Body of pancreas (tissue), 4 donors: ENCODE results near the gene HOXB3. TPM values are rescaled to one million over a fixed set of nuclear protein-coding genes. Genes with fewer than 3 reads are reported as not detected.

Experiments
- ATAC-seq: fragments of 150-250 bp; one replicate; pipeline ENCODE4 v1.9.1; 2016
- DNase-seq, 4 donors: peaks; one replicate each; pipeline ENCODE4 v3.0.0-alpha.2; 2019
- H3K27ac ChIP-seq, 4 donors: fragments of 200-600 bp; sonication (generic); 1 replicate in 3 of 4; 2 replicates in 1 of 4; pipeline versions ENCODE4 v1.5.1 to v1.6.1; 2016 to 2019; ENCODE audit warnings: mild to moderate bottlenecking in 1 of 4, mixed read lengths in 1 of 4, moderate library complexity in 1 of 4
- H3K27me3 ChIP-seq, 2 donors: fragments of 200-600 bp; sonication (generic); one replicate each; pipeline ENCODE4 v1.6.0; 2016; ENCODE audit warnings: mild to moderate bottlenecking in 1 of 2
- H3K36me3 ChIP-seq, 2 donors: fragments of 200-600 bp; sonication (generic); replicated peaks in 1 of 2; 2 replicates each; pipeline ENCODE4 v1.5.1; 2016; ENCODE audit warnings: low read depth in 2 of 2; ENCODE audit not compliant: insufficient read depth in 1 of 2
- H3K4me1 ChIP-seq: fragments of 200-600 bp; sonication (generic); one replicate; pipeline ENCODE4 v1.6.0; 2016
- H3K4me3 ChIP-seq, 2 donors: fragments of 200-600 bp; sonication (generic); 1 replicate in 1 of 2; 2 replicates in 1 of 2; pipeline ENCODE4 v1.5.1; 2016 to 2019
- H3K9me3 ChIP-seq, 3 donors: fragments of 200-600 bp; sonication (generic); 1 replicate in 2 of 3; 2 replicates in 1 of 3; pipeline ENCODE4 v1.5.1; 2016
- CTCF ChIP-seq, 7 experiments: fragments of 450-650 bp in 4 of 7; fragments of 200-600 bp in 3 of 7; sonication (generic) in 3 of 7; IDR thresholded peaks; one replicate each; pipeline ENCODE4 v1.5.1; 2016 to 2019; ENCODE audit warnings: antibody characterized with exemption in 7 of 7
- POLR2A ChIP-seq, 3 donors: fragments of 450-650 bp; IDR thresholded peaks; one replicate each; pipeline ENCODE4 v1.6.1; 2016; ENCODE audit warnings: antibody characterized with exemption in 3 of 3, mild to moderate bottlenecking in 2 of 3
- WGBS, 2 donors: methylation state at CpG; one replicate each; pipeline ENCODE4 v1.1.5; 2017; 5-methylcytosine and 5-hydroxymethylcytosine counted together
- intact Hi-C: fragments of 100-400 bp; cut with DNase I; formaldehyde crosslinking; loops from one replicate; pipeline ENCODE4 v1.15.1; 2023
- total RNA-seq, 2 donors: library from RNA; depleted of rRNA; stranded (reverse); fragments of >200 nt; gene quantifications; one replicate each; pipeline ENCODE4 v1.1.0, GENCODE V29; 2016

HOXB3 gene
- total RNA-seq, 2 donors from 2014 or later: 2.9 TPM; not detected in 1

GRCh38 chr17:48575673-48576478 lies 14.2 kb downstream of the HOXB3 start:
- H3K27me3 ChIP-seq: peaks cover 0 to 43% of the 10 kb centered on the region in 2 donors
- no peak for ATAC-seq
- no peaks in the 10 kb centered on the region for H3K36me3 ChIP-seq
- H3K4me3 ChIP-seq: no peak overlapping the region
- intact Hi-C loops: no loop called here
- peaks cover 9% of the 10 kb centered on the region for H3K4me1 ChIP-seq
- DNase-seq: no peak
- WGBS, 2 donors: 8 to 16% methylated on average over 22 of the region's 22 CpGs
- peak overlapping the region in 3 of 4 donors; percentile 26 to 48 (median 43) for H3K27ac ChIP-seq
- TF ChIP-seq POLR2A (IDR thresholded peaks at IDR 0.05): no peak
- TF ChIP-seq CTCF (IDR thresholded peaks at IDR 0.05): no peak
- no peaks in the 10 kb centered on the region for H3K9me3 ChIP-seq

DNA sequence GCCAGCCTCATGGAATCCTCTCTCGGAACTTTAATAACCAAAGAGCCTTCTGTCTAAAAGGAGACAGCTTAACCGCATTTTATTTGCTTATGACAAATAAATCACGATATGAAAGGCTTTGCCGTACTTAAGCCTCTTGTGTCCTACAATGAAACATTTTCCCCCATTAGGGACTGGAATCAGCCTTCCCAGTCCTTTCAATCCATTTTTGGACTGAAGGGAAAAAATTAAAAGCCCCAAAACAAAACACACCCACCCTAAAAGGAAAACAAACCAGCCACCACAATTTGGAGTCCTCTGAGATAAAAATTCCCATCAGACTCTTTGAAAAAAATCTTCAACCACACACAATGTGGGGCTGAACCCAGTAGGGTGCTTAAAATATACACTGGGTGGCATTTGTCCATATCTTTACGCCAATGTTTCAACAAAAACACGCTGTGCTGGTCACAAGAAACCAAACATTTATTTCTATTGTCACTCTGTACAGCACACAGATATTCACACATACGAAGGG lies 14.9 kb downstream of the HOXB3 start:
- TF ChIP-seq POLR2A (IDR thresholded peaks at IDR 0.05) (no peak), CTCF (IDR thresholded peaks at IDR 0.05) (no peak)
- intact Hi-C loops: no loop called here
- peaks cover 0 to 43% of the 10 kb centered on the region in 2 donors for H3K27me3 ChIP-seq
- no peaks in the 10 kb centered on the region for H3K36me3 ChIP-seq
- DNase-seq (no peak), ATAC-seq (no peak)
- no peak overlapping the region for H3K4me3 ChIP-seq
- H3K27ac ChIP-seq: no peak overlapping the region
- WGBS, 2 donors: 17 to 18% methylated on average over 7 of the region's 7 CpGs
- peaks cover 13% of the 10 kb centered on the region for H3K4me1 ChIP-seq
- no peaks in the 10 kb centered on the region for H3K9me3 ChIP-seq

GRCh38 chr17:48574505-48575065 lies 15.5 kb downstream of the HOXB3 start:
- DNase-seq (no peak), ATAC-seq (no peak)
- intact Hi-C loops: no loop called here
- 16 to 18% methylated on average over 8 of the region's 8 CpGs for WGBS, 2 donors
- Histone ChIP-seq H3K4me1 (peaks cover 13% of the 10 kb centered on the region), H3K27ac (no peak overlapping the region), H3K4me3 (no peak overlapping the region), H3K27me3 (peaks cover 0 to 45% of the 10 kb centered on the region in 2 donors), H3K36me3 (no peaks in the 10 kb centered on the region), H3K9me3 (no peaks in the 10 kb centered on the region)
- no peak for TF ChIP-seq POLR2A (IDR thresholded peaks at IDR 0.05)
- TF ChIP-seq CTCF (IDR thresholded peaks at IDR 0.05): no peak

DNA sequence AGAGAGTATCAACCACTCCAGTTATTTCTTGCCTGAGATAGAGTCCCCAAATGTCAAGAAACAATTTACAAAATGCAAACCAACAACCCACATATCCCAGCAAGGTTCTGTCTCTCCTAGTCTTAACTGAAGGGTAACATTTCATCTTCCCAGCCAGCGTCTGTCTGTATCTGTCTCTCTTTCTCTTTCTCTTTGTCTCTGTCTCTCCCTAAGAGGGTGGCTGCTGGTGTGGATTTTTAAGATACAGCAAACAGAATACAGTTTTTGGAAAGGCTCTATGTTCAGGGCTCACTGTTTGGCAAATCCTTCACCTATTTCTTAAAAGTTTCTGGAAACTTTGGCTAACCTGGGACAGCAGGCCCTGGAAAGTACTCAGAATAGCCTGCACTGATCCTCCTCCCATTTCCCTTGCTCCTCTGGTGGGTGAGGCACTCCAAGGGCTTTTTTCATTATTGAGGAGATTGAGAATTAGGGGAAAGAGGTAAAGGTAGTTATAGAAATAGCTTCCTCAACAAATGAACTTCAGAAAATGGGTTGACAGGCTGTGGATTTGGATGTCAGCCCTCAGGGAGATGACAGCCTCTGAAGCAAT lies 18.1 kb downstream of the HOXB3 start:
- H3K4me1 ChIP-seq: peaks cover 13% of the 10 kb centered on the region
- TF ChIP-seq CTCF (IDR thresholded peaks at IDR 0.05) (no peak), POLR2A (IDR thresholded peaks at IDR 0.05) (no peak)
- 79 to 83% methylated on average over 1 of the region's 1 CpG for WGBS, 2 donors
- intact Hi-C loops: no loop called here
- no peak for DNase-seq
- ATAC-seq: no peak
- H3K27me3 ChIP-seq: peaks cover 0 to 45% of the 10 kb centered on the region in 2 donors
- no peaks in the 10 kb centered on the region for H3K9me3 ChIP-seq
- peak overlapping the region in 2 of 4 donors; percentile 29 to 43 for H3K27ac ChIP-seq
- H3K4me3 ChIP-seq: no peak overlapping the region
- no peaks in the 10 kb centered on the region for H3K36me3 ChIP-seq
